H1 (cell line): ENCODE data around the gene IKZF1. TPM values are rescaled to one million over a fixed set of nuclear protein-coding genes. Genes with fewer than 3 reads are reported as not detected.

Experiments
- CTCF ChIA-PET: fragments of 300-600 bp; sonication (Branson Sonifier 250); formaldehyde crosslinking; loops from one replicate; lab custom pipeline; 2021; ENCODE audit not compliant: partially characterized antibody; lab: Charles Lee
- POLR2A ChIA-PET: fragments of 300-600 bp; sonication (Branson Sonifier 250); formaldehyde crosslinking; loops from one replicate; lab custom pipeline; 2021; ENCODE audit warnings: inconsistent platforms; ENCODE audit not compliant: partially characterized antibody; lab: Charles Lee
- DNase-seq, 2 experiments: peaks; one replicate each; pipeline versions ENCODE4 v3.0.0 to v3.0.0-alpha.2; 2010 to 2022; ENCODE audit warnings: low spot score in 2 of 2, low read depth in 1 of 2, mixed read lengths in 1 of 2
- FAIRE-seq: peaks from 2 replicates; lab custom pipeline; 2011; peaks lifted over from hg19 to GRCh38; lab: Jason Lieb, UNC
- H2AFZ ChIP-seq: 2 replicates; pipeline ENCODE4 v1.8.1; 2012; ENCODE audit warnings: low read length, inconsistent platforms
- H2AK5ac ChIP-seq: 2 replicates; pipeline ENCODE4 v1.6.1; 2013; ENCODE audit warnings: low read depth, low read length
- H2BK120ac ChIP-seq: replicated peaks from 2 replicates; pipeline ENCODE3; 2013; ENCODE audit warnings: low read depth, low read length, inconsistent platforms
- H2BK12ac ChIP-seq: 2 replicates; pipeline ENCODE4 v1.6.1; 2013; ENCODE audit warnings: low read depth, low read length
- H2BK15ac ChIP-seq: 2 replicates; pipeline ENCODE4 v1.6.1; 2013; ENCODE audit warnings: low read length
- H2BK20ac ChIP-seq: 2 replicates; pipeline ENCODE4 v1.6.1; 2013; ENCODE audit warnings: low read length
- H2BK5ac ChIP-seq: 2 replicates; pipeline ENCODE4 v1.6.1; 2013; ENCODE audit warnings: low read depth, low read length
- H3K14ac ChIP-seq: 2 replicates; pipeline ENCODE4 v1.6.1; 2013; ENCODE audit warnings: inconsistent platforms; ENCODE audit not compliant: insufficient read length
- H3K18ac ChIP-seq: 2 replicates; pipeline ENCODE4 v1.6.1; 2013; ENCODE audit warnings: low read length; ENCODE audit errors: extremely low read depth
- H3K23ac ChIP-seq: 2 replicates; pipeline ENCODE4 v1.6.1; 2013; ENCODE audit warnings: inconsistent platforms; ENCODE audit not compliant: insufficient read length
- H3K23me2 ChIP-seq: 2 replicates; pipeline ENCODE4 v1.6.1; 2013; ENCODE audit warnings: low read depth, low read length
- H3K27ac ChIP-seq: 2 replicates; pipeline ENCODE4 v1.6.1; 2011; ENCODE audit warnings: low read depth, low read length, inconsistent platforms
- H3K27me3 ChIP-seq, 4 experiments: replicated peaks in 1 of 4; 1 replicate in 1 of 4; 2 replicates in 3 of 4; pipeline versions ENCODE4 v1.6.1 to v1.8.1; 2011 to 2013; ENCODE audit warnings: low read length in 3 of 4, mild to moderate bottlenecking in 3 of 4, inconsistent platforms in 2 of 4, mixed read lengths in 2 of 4, moderate library complexity in 1 of 4; ENCODE audit not compliant: control insufficient read depth in 3 of 4, insufficient read depth in 3 of 4; ENCODE audit errors: extremely low read depth in 1 of 4
- H3K36me3 ChIP-seq, 4 experiments: 2 replicates each; pipeline versions ENCODE4 v1.6.1 to v1.8.1; 2011 to 2013; ENCODE audit warnings: mild to moderate bottlenecking in 4 of 4, low read length in 3 of 4, moderate library complexity in 2 of 4, control low read depth in 1 of 4, inconsistent platforms in 1 of 4; ENCODE audit not compliant: insufficient read depth in 4 of 4, control insufficient read depth in 2 of 4
- H3K4ac ChIP-seq: replicated peaks from 2 replicates; pipeline ENCODE3; 2013; ENCODE audit warnings: low read length, low read depth, mixed read lengths, inconsistent platforms; ENCODE audit not compliant: insufficient read length
- H3K4me1 ChIP-seq, 4 experiments: replicated peaks in 1 of 4; 1 replicate in 1 of 4; 2 replicates in 3 of 4; pipeline versions ENCODE4 v1.6.1 to v1.8.1; 2011 to 2013; ENCODE audit warnings: low read length in 3 of 4, inconsistent platforms in 2 of 4, mixed read lengths in 1 of 4; ENCODE audit not compliant: insufficient read depth in 4 of 4, control insufficient read depth in 3 of 4
- H3K4me2 ChIP-seq, 2 experiments: 2 replicates each; pipeline versions ENCODE4 v1.6.1 to v1.8.1; 2011 to 2013; ENCODE audit warnings: low read depth in 2 of 2, low read length in 2 of 2, control low read depth in 1 of 2, inconsistent platforms in 1 of 2, mild to moderate bottlenecking in 1 of 2; ENCODE audit not compliant: insufficient read depth in 1 of 2
- H3K4me3 ChIP-seq, 4 experiments: fragments of 200-600, 300-600 bp in 1 of 4; sonication (generic), shearing (Covaris generic), sonication (Bioruptor Twin) in 1 of 4; 2 replicates each; pipeline versions ENCODE4 v1.5.1 to v1.8.1; 2011 to 2016; ENCODE audit warnings: low read length in 4 of 4, low read depth in 3 of 4, control low read depth in 2 of 4, inconsistent platforms in 2 of 4, mild to moderate bottlenecking in 2 of 4, mixed read lengths in 1 of 4, moderate library complexity in 1 of 4; ENCODE audit not compliant: insufficient read depth in 2 of 4; ENCODE audit errors: extremely low read depth in 1 of 4
- H3K56ac ChIP-seq: replicated peaks from 2 replicates; pipeline ENCODE3; 2013; ENCODE audit warnings: low read depth, mild to moderate bottlenecking, mixed read lengths, low read length, inconsistent platforms; ENCODE audit not compliant: insufficient read length
- H3K79me1 ChIP-seq: 2 replicates; pipeline ENCODE4 v1.6.1; 2013; ENCODE audit warnings: low read depth, low read length, control low read depth
- H3K79me2 ChIP-seq, 2 experiments: 2 replicates each; pipeline versions ENCODE4 v1.6.1 to v1.8.1; 2012 to 2013; ENCODE audit warnings: low read length in 2 of 2, mild to moderate bottlenecking in 2 of 2, inconsistent platforms in 1 of 2; ENCODE audit not compliant: insufficient read depth in 2 of 2, control insufficient read depth in 1 of 2
- H3K9ac ChIP-seq, 4 experiments: replicated peaks in 1 of 4; 1 replicate in 1 of 4; 2 replicates in 3 of 4; pipeline versions ENCODE4 v1.6.1 to v1.8.1; 2011 to 2013; ENCODE audit warnings: low read depth in 3 of 4, low read length in 3 of 4, control low read depth in 2 of 4, mild to moderate bottlenecking in 2 of 4, moderate library complexity in 2 of 4, inconsistent platforms in 1 of 4; ENCODE audit errors: extremely low read depth in 1 of 4
- H3K9me3 ChIP-seq, 2 experiments: 2 replicates each; pipeline versions ENCODE4 v1.6.1 to v1.8.1; 2012 to 2013; ENCODE audit warnings: mild to moderate bottlenecking in 2 of 2, moderate library complexity in 2 of 2, control low read depth in 1 of 2, inconsistent platforms in 1 of 2, low read depth in 1 of 2, low read length in 1 of 2, mixed read lengths in 1 of 2; ENCODE audit not compliant: insufficient read depth in 2 of 2
- H4K20me1 ChIP-seq, 2 experiments: replicated peaks in 1 of 2; 2 replicates each; pipeline versions ENCODE3 to v1.8.1; 2011 to 2013; ENCODE audit warnings: inconsistent platforms in 2 of 2, low read length in 2 of 2, mild to moderate bottlenecking in 1 of 2; ENCODE audit not compliant: insufficient read depth in 2 of 2, control insufficient read depth in 1 of 2
- H4K5ac ChIP-seq: 2 replicates; pipeline ENCODE4 v1.6.1; 2013; ENCODE audit warnings: low read length, low read depth, mixed read lengths, inconsistent platforms; ENCODE audit not compliant: insufficient read length
- H4K8ac ChIP-seq: 2 replicates; pipeline ENCODE4 v1.8.0; 2013; ENCODE audit warnings: mild to moderate bottlenecking, moderate library complexity, low read length, inconsistent platforms; ENCODE audit not compliant: insufficient read depth; ENCODE audit errors: extremely low read depth
- H4K91ac ChIP-seq: replicated peaks from 2 replicates; pipeline ENCODE3; 2013; ENCODE audit warnings: low read length, mixed read lengths, inconsistent platforms; ENCODE audit not compliant: insufficient read length
- CBX5 ChIP-seq: fragments of 300-800, 300-1000 bp; sonication (generic); IDR thresholded peaks from 2 replicates; pipeline ENCODE4 v1.7.1; 2016; ENCODE audit warnings: antibody characterized with exemption, low read length, low read depth
- CBX8 ChIP-seq: fragments of 300-800, 300-1000 bp; sonication (generic); IDR thresholded peaks from 2 replicates; pipeline ENCODE4 v1.7.1; 2016; ENCODE audit warnings: low read depth, low read length, borderline replicate concordance
- CEBPB ChIP-seq: IDR thresholded peaks from 2 replicates; pipeline ENCODE4 v1.6.1; 2012; ENCODE audit warnings: low read depth, low read length
- E2F6 ChIP-seq: IDR thresholded peaks from 2 replicates; pipeline ENCODE4 v1.6.1; 2012; ENCODE audit warnings: inconsistent platforms
- EGR1 ChIP-seq: IDR thresholded peaks from 2 replicates; pipeline ENCODE4 v1.6.1; 2011; ENCODE audit warnings: low read depth, low read length, borderline replicate concordance
- EP300 ChIP-seq, 2 experiments: IDR thresholded peaks; 1 replicate in 1 of 2; 2 replicates in 1 of 2; pipeline ENCODE4 v1.6.1; 2011 to 2012; ENCODE audit warnings: low read depth in 2 of 2, low read length in 2 of 2, mild to moderate bottlenecking in 2 of 2, borderline replicate concordance in 1 of 2, inconsistent platforms in 1 of 2, moderate library complexity in 1 of 2
- JUN ChIP-seq: IDR thresholded peaks from 2 replicates; pipeline ENCODE4 v1.6.1; 2011; ENCODE audit warnings: low read depth, mild to moderate bottlenecking, improper control_type of control experiment, low read length
- KDM5A ChIP-seq: fragments of 200-600 bp; IDR thresholded peaks from 2 replicates; pipeline ENCODE4 v1.7.1; 2012; ENCODE audit warnings: mild to moderate bottlenecking, low read length, inconsistent platforms, mixed read lengths
- POLR2A ChIP-seq, 2 experiments: IDR thresholded peaks; 1 replicate in 1 of 2; 2 replicates in 1 of 2; pipeline ENCODE4 v1.6.1; 2011; ENCODE audit warnings: low read depth in 2 of 2, low read length in 2 of 2, mild to moderate bottlenecking in 2 of 2; ENCODE audit errors: control extremely low read depth in 1 of 2
- RXRA ChIP-seq: IDR thresholded peaks from 2 replicates; pipeline ENCODE4 v1.6.1; 2011; ENCODE audit warnings: low read depth, mild to moderate bottlenecking, low read length, moderate library complexity; ENCODE audit not compliant: insufficient read depth
- WGBS, 2 experiments: shearing (Covaris generic) in 1 of 2; methylation state at CpG; one replicate each; pipeline versions ENCODE4 v1.1.6 to v1.1.7; 2013 to 2015; ENCODE audit warnings: low lambda C conversion rate in 2 of 2, mixed read lengths in 2 of 2, inconsistent platforms in 1 of 2, low coverage in 1 of 2, missing lambda C conversion rate in 1 of 2; ENCODE audit not compliant: insufficient replicate concordance in 2 of 2, insufficient coverage in 1 of 2, insufficient read length in 1 of 2; ENCODE audit errors: extremely low coverage in 1 of 2, missing lambda C conversion rate in 1 of 2; 5-methylcytosine and 5-hydroxymethylcytosine counted together
- polyA plus RNA-seq, 7 experiments: library from polyadenylated mRNA; depleted of rRNA in 3 of 7; stranded (reverse) in 5 of 7; unstranded in 2 of 7; fragments of >200 nt in 5 of 7; fragments of 200-250 nt in 2 of 7; gene quantifications; 1 replicate in 5 of 7; 2 replicates in 1 of 7; 4 replicates in 1 of 7; pipeline versions ENCODE4 v1.2.1 to v1.2.3, GENCODE V29; 2011 to 2013; ENCODE audit warnings: missing spikeins in 2 of 7, mixed read lengths in 2 of 7
- total RNA-seq: library from RNA; stranded (reverse); fragmentation: NEBNext Ultra II Directional; extraction: Animal tissue kit (Norgen Biotek cat#: 25700); gene quantifications from 2 replicates; pipeline ENCODE4 v1.2.1, GENCODE V29; 2021
- TF ChIP-seq, protein P1 (sequence below): IDR thresholded peaks from 2 replicates; pipeline ENCODE4 v1.6.1; 2012; ENCODE audit warnings: low read length, inconsistent platforms

Gene IKZF1
- total and polyA plus RNA-seq, 2 of the 8 experiments (the other 6 are each of a cell fraction or from before 2014, with no cell fraction given), result 0.74 to 1.5 TPM

DNA sequence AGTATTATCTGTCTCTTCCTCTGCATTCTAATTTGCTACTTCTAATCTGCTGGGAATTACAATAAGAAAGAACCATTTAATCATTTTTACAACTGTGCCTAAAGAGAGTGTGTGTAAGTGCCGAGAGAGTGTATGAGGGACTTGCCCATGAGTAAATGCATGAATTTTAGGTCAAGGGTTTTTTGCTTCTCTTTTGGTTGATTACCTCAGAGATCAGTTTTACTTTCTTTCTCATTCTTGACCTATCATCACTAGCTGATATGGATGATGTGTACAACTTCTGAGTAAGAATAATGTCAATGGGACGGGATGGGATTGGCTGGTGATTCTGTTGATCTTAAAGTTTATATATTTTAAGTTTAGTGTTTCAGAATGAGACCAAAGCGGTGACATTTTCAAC lies 47.8 kb downstream of the IKZF1 start:
- no peaks in the 10 kb centered on the region for H3K36me3 ChIP-seq
- no peaks in the 10 kb centered on the region for H3K79me2 ChIP-seq
- no peak for DNase-seq
- H2BK12ac ChIP-seq, result no peak overlapping the region
- no peak overlapping the region for H3K23ac ChIP-seq
- H2AK5ac ChIP-seq, result no peak overlapping the region
- no peaks in the 10 kb centered on the region for H3K27me3 ChIP-seq
- no peak overlapping the region for H3K4me2 ChIP-seq
- CTCF ChIA-PET, result interaction anchor here (0.9 to 1.4 kb wide), 3 partner anchors 15 to 146 kb away, joined by 3 read pairs; no protein-coding TSS in a partner anchor
- H4K20me1 ChIP-seq, result no peaks in the 10 kb centered on the region
- no peak overlapping the region for H2AFZ ChIP-seq
- H3K9ac ChIP-seq, result no peak overlapping the region
- H3K9me3 ChIP-seq, result no peaks in the 10 kb centered on the region
- H2BK120ac ChIP-seq, result no peak overlapping the region
- no peak overlapping the region for H2BK5ac ChIP-seq
- H4K91ac ChIP-seq, result no peak overlapping the region
- WGBS, 2 experiments, result 87% methylated on average over 3 of the region's 3 CpGs; no CpG with 5 or more reads in 1 of the 2 experiments
- H3K4me1 ChIP-seq, result no peaks in the 10 kb centered on the region
- no peak overlapping the region for H3K18ac ChIP-seq
- no peak for FAIRE-seq
- H3K79me1 ChIP-seq, result no peaks in the 10 kb centered on the region
- H4K5ac ChIP-seq, result no peak overlapping the region
- POLR2A ChIA-PET, result interaction anchor here (0.6 kb wide), 1 partner anchor 959 kb away, joined by 3 read pairs; no protein-coding TSS in a partner anchor
- H3K4me3 ChIP-seq, result no peak overlapping the region
- H4K8ac ChIP-seq, result no peak overlapping the region
- no peak overlapping the region for H2BK20ac ChIP-seq
- H3K14ac ChIP-seq, result no peak overlapping the region
- H3K23me2 ChIP-seq, result no peaks in the 10 kb centered on the region
- no peak overlapping the region for H3K4ac ChIP-seq
- no peak overlapping the region for H3K27ac ChIP-seq
- H3K56ac ChIP-seq, result no peak overlapping the region
- no peak overlapping the region for H2BK15ac ChIP-seq
- TF ChIP-seq CBX8 (no peak), CEBPB (no peak), KDM5A (no peak), JUN (no peak), E2F6 (no peak), EGR1 (no peak), RXRA (no peak), POLR2A (IDR thresholded peaks at IDR 0.05; ENCODE audit: control extremely low read depth in 1 of 2, low read depth in 2 of 2, low read length in 2 of 2) (no peak), EP300 (IDR thresholded peaks at IDR 0.05; ENCODE audit: borderline replicate concordance in 1 of 2, low read depth in 2 of 2, low read length in 2 of 2) (no peak), CBX5 (no peak)
- TF ChIP-seq, protein P1, sequence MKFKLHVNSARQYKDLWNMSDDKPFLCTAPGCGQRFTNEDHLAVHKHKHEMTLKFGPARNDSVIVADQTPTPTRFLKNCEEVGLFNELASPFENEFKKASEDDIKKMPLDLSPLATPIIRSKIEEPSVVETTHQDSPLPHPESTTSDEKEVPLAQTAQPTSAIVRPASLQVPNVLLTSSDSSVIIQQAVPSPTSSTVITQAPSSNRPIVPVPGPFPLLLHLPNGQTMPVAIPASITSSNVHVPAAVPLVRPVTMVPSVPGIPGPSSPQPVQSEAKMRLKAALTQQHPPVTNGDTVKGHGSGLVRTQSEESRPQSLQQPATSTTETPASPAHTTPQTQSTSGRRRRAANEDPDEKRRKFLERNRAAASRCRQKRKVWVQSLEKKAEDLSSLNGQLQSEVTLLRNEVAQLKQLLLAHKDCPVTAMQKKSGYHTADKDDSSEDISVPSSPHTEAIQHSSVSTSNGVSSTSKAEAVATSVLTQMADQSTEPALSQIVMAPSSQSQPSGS, result no peak
